HCT116 (cell line): ENCODE data around the gene TEX11. TPM values are rescaled to one million over a fixed set of nuclear protein-coding genes. Genes with fewer than 3 reads are reported as not detected.
"Not testable (repeated sequence)": the region's sequence is repeated elsewhere in the genome, so short reads cannot be mapped to it uniquely, and the experiment has no call there.

Experiments used
- ATAC-seq: fragments of 200-7000 bp; cut with Tn5 transposase; 2 replicates; pipeline ENCODE4 v1.9.1; 2020; ENCODE audit warnings: mild to moderate bottlenecking, moderate library complexity
- BruUV-seq: library from RNA; stranded (reverse); fragments of 400-500 nt; replicated peaks from 2 replicates; lab custom pipeline; 2021; lab: Mats Ljungman, UMichigan
- CTCF ChIA-PET: fragments of 300-600 bp; sonication (Branson Sonifier 250); formaldehyde crosslinking; loops from one replicate; lab custom pipeline; 2021; ENCODE audit warnings: antibody characterized with exemption; lab: Charles Lee
- POLR2A ChIA-PET: fragments of 300-600, 350-600 bp; sonication (Branson Sonifier 250); formaldehyde crosslinking; loops from one replicate; lab custom pipeline; 2021; ENCODE audit warnings: antibody characterized with exemption; lab: Charles Lee
- RAD21 ChIA-PET, 2 experiments: fragments of 300-600 bp; sonication (Branson Sonifier 250); formaldehyde crosslinking; loops; one replicate each; lab custom pipeline; 2023; ENCODE audit warnings: low total read pairs in 2 of 2; ENCODE audit not compliant: uncharacterized antibody in 2 of 2, unreplicated experiment in 2 of 2, low non-redundant PET in 1 of 2; lab: Charles Lee
- DNase-seq: peaks from one replicate; pipeline ENCODE4 v3.0.0-alpha.2; 2010; ENCODE audit warnings: low read depth, low spot score
- H2AFZ ChIP-seq: fragments of 200-600 bp; shearing (Covaris generic), sonication (generic); 2 replicates; pipeline ENCODE4 v1.6.1; 2017; ENCODE audit warnings: low read depth, mixed run types, mixed read lengths, antibody characterized with exemption, low read length; ENCODE audit not compliant: poor library complexity, severe bottlenecking
- H3K27ac ChIP-seq: 2 replicates; pipeline ENCODE4 v1.5.1; 2012; ENCODE audit warnings: low read depth, low read length
- H3K27me3 ChIP-seq: fragments of 200-600 bp; sonication (generic); 2 replicates; pipeline ENCODE4 v1.6.1; 2016; ENCODE audit warnings: mixed run types, low read length, mixed read lengths; ENCODE audit not compliant: insufficient read depth
- H3K36me3 ChIP-seq, 2 experiments: fragments of 200-500 bp in 1 of 2; fragments of 200-600 bp in 1 of 2; sonication (Bioruptor generic) in 1 of 2; sonication (generic) in 1 of 2; 2 replicates each; pipeline versions ENCODE4 v1.5.1 to v1.6.1; 2014 to 2016; ENCODE audit warnings: low read length in 2 of 2, inconsistent platforms in 1 of 2, mixed read lengths in 1 of 2, mixed run types in 1 of 2; ENCODE audit not compliant: insufficient read depth in 2 of 2, control insufficient read depth in 1 of 2
- H3K4me1 ChIP-seq, 2 experiments: fragments of 200-600 bp in 1 of 2; sonication (generic) in 1 of 2; 2 replicates each; pipeline versions ENCODE4 v1.5.1 to v1.6.1; 2012 to 2017; ENCODE audit warnings: low read length in 2 of 2, inconsistent platforms in 1 of 2, mild to moderate bottlenecking in 1 of 2, mixed read lengths in 1 of 2, mixed run types in 1 of 2, moderate library complexity in 1 of 2; ENCODE audit not compliant: insufficient read depth in 2 of 2, control insufficient read depth in 1 of 2
- H3K4me2 ChIP-seq: fragments of 200-600 bp; sonication (generic); 2 replicates; pipeline ENCODE4 v1.6.1; 2017; ENCODE audit warnings: mixed run types, low read length, mixed read lengths
- H3K4me3 ChIP-seq, 2 experiments: fragments of 200-600 bp in 1 of 2; sonication (generic) in 1 of 2; replicated peaks in 1 of 2; 2 replicates each; pipeline ENCODE4 v1.5.1; 2011 to 2016; ENCODE audit warnings: low read length in 2 of 2, control low read depth in 1 of 2, low read depth in 1 of 2, mild to moderate bottlenecking in 1 of 2, mixed read lengths in 1 of 2, mixed run types in 1 of 2
- H3K79me2 ChIP-seq: fragments of 200-600 bp; sonication (generic); 2 replicates; pipeline ENCODE4 v1.6.1; 2017; ENCODE audit warnings: mild to moderate bottlenecking, mixed run types, low read length, moderate library complexity, mixed read lengths; ENCODE audit not compliant: insufficient read depth
- H3K9ac ChIP-seq: fragments of 200-600 bp; sonication (generic); 2 replicates; pipeline ENCODE4 v1.6.1; 2016; ENCODE audit warnings: low read length, mixed read lengths
- H3K9me2 ChIP-seq: fragments of 200-600 bp; sonication (generic), shearing (Covaris generic); 2 replicates; pipeline ENCODE4 v1.6.1; 2017; ENCODE audit warnings: mixed run types, mild to moderate bottlenecking, moderate library complexity; ENCODE audit not compliant: insufficient read depth
- H3K9me3 ChIP-seq, 2 experiments: fragments of 200-500 bp in 1 of 2; fragments of 200-600 bp in 1 of 2; sonication (Bioruptor generic) in 1 of 2; sonication (generic) in 1 of 2; 2 replicates each; pipeline ENCODE4 v1.6.1; 2014 to 2017; ENCODE audit warnings: low read length in 2 of 2, mixed read lengths in 2 of 2, inconsistent platforms in 1 of 2, low read depth in 1 of 2, mild to moderate bottlenecking in 1 of 2, mixed run types in 1 of 2, moderate library complexity in 1 of 2; ENCODE audit not compliant: control insufficient read depth in 1 of 2, insufficient read depth in 1 of 2
- H4K20me1 ChIP-seq: fragments of 200-600 bp; sonication (generic), shearing (Covaris generic); 2 replicates; pipeline ENCODE4 v1.6.1; 2017; ENCODE audit warnings: mixed run types, mild to moderate bottlenecking, moderate library complexity; ENCODE audit not compliant: insufficient read depth
- POLR2A ChIP-seq: IDR thresholded peaks from 2 replicates; pipeline ENCODE4 v1.7.0; 2011; ENCODE audit warnings: borderline replicate concordance; ENCODE audit not compliant: insufficient read depth, insufficient read length; ENCODE audit errors: extremely low read depth
- RAD21 ChIP-seq: IDR thresholded peaks from 2 replicates; pipeline ENCODE4 v1.6.1; 2012; ENCODE audit warnings: low read depth, mild to moderate bottlenecking
- intact Hi-C: fragments of 100-400 bp; cut with micrococcal nuclease; formaldehyde crosslinking; loops from 2 replicates; pipeline ENCODE4 v1.10.0; 2022
- total RNA-seq: library from RNA; stranded (reverse); gene quantifications from one replicate; pipeline ENCODE4 v1.2.1, GENCODE V29; 2021; ENCODE audit not compliant: unreplicated experiment
- TF ChIP-seq, protein P1 (sequence below), 3 experiments: fragments of 200-600 bp in 1 of 3; sonication (generic) in 1 of 3; IDR thresholded peaks in 2 of 3; conservative IDR thresholded peaks in 1 of 3; 2 replicates each; pipeline ENCODE4 v1.5.1; 2012 to 2017; ENCODE audit warnings: low read depth in 2 of 3, low read length in 2 of 3, antibody characterized with exemption in 1 of 3, borderline replicate concordance in 1 of 3, control low read depth in 1 of 3, mild to moderate bottlenecking in 1 of 3, mixed read lengths in 1 of 3, mixed run types in 1 of 3, moderate library complexity in 1 of 3; ENCODE audit not compliant: insufficient read depth in 1 of 3

The TEX11 gene
- total RNA-seq, 1 experiment from 2014 or later, result 0.10 TPM

GRCh38 chrX:70664726-70665125 is 243.8 kb downstream of the TEX11 start:
- no TSS peak for BruUV-seq
- no peaks in the 10 kb centered on the region for H3K79me2 ChIP-seq

DNA sequence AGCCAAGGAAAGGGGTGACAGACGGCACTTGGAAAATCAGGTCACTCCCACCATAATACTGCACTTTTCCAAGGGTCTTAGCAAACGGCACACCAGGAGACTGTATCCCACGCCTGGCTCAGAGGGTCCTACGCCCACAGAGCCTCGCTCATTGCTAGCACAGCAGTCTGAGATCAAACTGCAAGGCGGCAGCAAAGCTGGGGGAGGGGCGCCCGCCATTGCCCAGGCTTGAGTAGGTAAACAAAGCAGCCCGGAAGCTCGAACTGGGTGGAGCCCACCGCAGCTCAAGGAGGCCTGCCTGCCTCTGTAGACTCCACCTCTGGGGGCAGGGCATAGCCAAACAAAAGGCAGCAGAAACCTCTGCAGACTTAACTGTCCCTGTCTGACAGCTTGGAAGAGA is 247.4 kb downstream of the TEX11 start:
- H3K9me2 ChIP-seq, DNase-seq, CTCF ChIA-PET, H3K27me3 ChIP-seq, BruUV-seq, H3K9me3 ChIP-seq, H3K79me2 ChIP-seq, H4K20me1 ChIP-seq, ATAC-seq, H3K4me1 ChIP-seq, H3K4me3 ChIP-seq, H2AFZ ChIP-seq, RAD21 ChIA-PET, H3K27ac ChIP-seq, POLR2A ChIA-PET, H3K36me3 ChIP-seq, H3K9ac ChIP-seq, H3K4me2 ChIP-seq: not testable (repeated sequence)
- intact Hi-C loops, result loop anchor here (5.0 to 10.0 kb wide), 2 partner anchors 236 to 389 kb away; partner anchors contain the start of gene GDPD2

More at GRCh38 chrX:70664726-70665125, 243.8 kb downstream of the TEX11 start:
- Histone ChIP-seq H3K4me2 (no peak overlapping the region), H3K9me3 (no peaks in the 10 kb centered on the region), H3K4me3 (no peak overlapping the region), H4K20me1 (no peaks in the 10 kb centered on the region), H3K4me1 (no peaks in the 10 kb centered on the region), H3K9me2 (no peaks in the 10 kb centered on the region), H3K27ac (no peak overlapping the region), H2AFZ (no peak overlapping the region), H3K9ac (no peak overlapping the region), H3K36me3 (no peaks in the 10 kb centered on the region), H3K27me3 (no peaks in the 10 kb centered on the region)
- ATAC-seq (peak; percentile 54; the same call in 1 of the 2 replicates), DNase-seq (peak; percentile 16)
- CTCF ChIA-PET, result interaction anchor here (0.7 to 1.9 kb wide), 9 partner anchors 8 to 531 kb away, joined by 3 to 17 read pairs (median 4); partner anchors contain the start of genes GDPD2 and IGBP1
- intact Hi-C loops, result loop anchor here (1.0 to 10.0 kb wide), 3 partner anchors 210 to 392 kb away; partner anchors contain the start of gene GDPD2
- TF ChIP-seq POLR2A (no peak), RAD21 (peak; percentile 70)
- TF ChIP-seq, protein P1, sequence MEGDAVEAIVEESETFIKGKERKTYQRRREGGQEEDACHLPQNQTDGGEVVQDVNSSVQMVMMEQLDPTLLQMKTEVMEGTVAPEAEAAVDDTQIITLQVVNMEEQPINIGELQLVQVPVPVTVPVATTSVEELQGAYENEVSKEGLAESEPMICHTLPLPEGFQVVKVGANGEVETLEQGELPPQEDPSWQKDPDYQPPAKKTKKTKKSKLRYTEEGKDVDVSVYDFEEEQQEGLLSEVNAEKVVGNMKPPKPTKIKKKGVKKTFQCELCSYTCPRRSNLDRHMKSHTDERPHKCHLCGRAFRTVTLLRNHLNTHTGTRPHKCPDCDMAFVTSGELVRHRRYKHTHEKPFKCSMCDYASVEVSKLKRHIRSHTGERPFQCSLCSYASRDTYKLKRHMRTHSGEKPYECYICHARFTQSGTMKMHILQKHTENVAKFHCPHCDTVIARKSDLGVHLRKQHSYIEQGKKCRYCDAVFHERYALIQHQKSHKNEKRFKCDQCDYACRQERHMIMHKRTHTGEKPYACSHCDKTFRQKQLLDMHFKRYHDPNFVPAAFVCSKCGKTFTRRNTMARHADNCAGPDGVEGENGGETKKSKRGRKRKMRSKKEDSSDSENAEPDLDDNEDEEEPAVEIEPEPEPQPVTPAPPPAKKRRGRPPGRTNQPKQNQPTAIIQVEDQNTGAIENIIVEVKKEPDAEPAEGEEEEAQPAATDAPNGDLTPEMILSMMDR (IDR thresholded peaks at IDR 0.05 in 2 of 3, conservative IDR thresholded peaks at IDR 0.05 in 1 of 3; ENCODE audit: borderline replicate concordance in 1 of 3, insufficient read depth in 1 of 3, low read depth in 2 of 3, low read length in 2 of 3), result peak; percentile 20 to 44 (median 35); a peak in 4 of 6 replicates
- POLR2A ChIA-PET, result interaction anchor here (0.9 to 1.0 kb wide), 2 partner anchors 205 to 212 kb away, joined by 3 to 4 read pairs; no protein-coding TSS in a partner anchor
- RAD21 ChIA-PET, result interaction anchor here (0.6 to 1.2 kb wide), 5 partner anchors 210 to 632 kb away, joined by 3 to 7 read pairs (median 3); partner anchors contain the start of gene GDPD2 (in 1 of the 2)

- H3K9ac ChIP-seq, DNase-seq, H3K27me3 ChIP-seq, H3K27ac ChIP-seq, H3K36me3 ChIP-seq, ATAC-seq, H3K79me2 ChIP-seq, H3K4me3 ChIP-seq, H3K4me1 ChIP-seq, CTCF ChIA-PET, POLR2A ChIA-PET, BruUV-seq, RAD21 ChIA-PET, H2AFZ ChIP-seq, H4K20me1 ChIP-seq, intact Hi-C loops, H3K9me3 ChIP-seq, H3K9me2 ChIP-seq, H3K4me2 ChIP-seq: not testable (repeated sequence)
These were observed 251.0 kb downstream of the TEX11 start for GRCh38 chrX:70657546-70657945.
